HCT116 (cell line): Measurements from ENCODE around the gene NHP2. TPM values are rescaled to one million over a fixed set of nuclear protein-coding genes. Genes with fewer than 3 reads are reported as not detected.

ENCODE experiments used
- ATAC-seq: fragments of 200-7000 bp; cut with Tn5 transposase; 2 replicates; pipeline ENCODE4 v1.9.1; 2020; ENCODE audit warnings: mild to moderate bottlenecking, moderate library complexity
- BruUV-seq: library from RNA; stranded (reverse); fragments of 400-500 nt; replicated peaks from 2 replicates; lab custom pipeline; 2021; lab: Mats Ljungman, UMichigan
- CTCF ChIA-PET: fragments of 300-600 bp; sonication (Branson Sonifier 250); formaldehyde crosslinking; loops from one replicate; lab custom pipeline; 2021; ENCODE audit warnings: antibody characterized with exemption; lab: Charles Lee
- POLR2A ChIA-PET: fragments of 300-600, 350-600 bp; sonication (Branson Sonifier 250); formaldehyde crosslinking; loops from one replicate; lab custom pipeline; 2021; ENCODE audit warnings: antibody characterized with exemption; lab: Charles Lee
- RAD21 ChIA-PET, 2 experiments: fragments of 300-600 bp; sonication (Branson Sonifier 250); formaldehyde crosslinking; loops; one replicate each; lab custom pipeline; 2023; ENCODE audit warnings: low total read pairs in 2 of 2; ENCODE audit not compliant: uncharacterized antibody in 2 of 2, unreplicated experiment in 2 of 2, low non-redundant PET in 1 of 2; lab: Charles Lee
- DNase-seq: peaks from one replicate; pipeline ENCODE4 v3.0.0-alpha.2; 2010; ENCODE audit warnings: low read depth, low spot score
- H2AFZ ChIP-seq: fragments of 200-600 bp; shearing (Covaris generic), sonication (generic); 2 replicates; pipeline ENCODE4 v1.6.1; 2017; ENCODE audit warnings: low read depth, mixed run types, mixed read lengths, antibody characterized with exemption, low read length; ENCODE audit not compliant: poor library complexity, severe bottlenecking
- H3K27ac ChIP-seq: 2 replicates; pipeline ENCODE4 v1.5.1; 2012; ENCODE audit warnings: low read depth, low read length
- H3K27me3 ChIP-seq: fragments of 200-600 bp; sonication (generic); 2 replicates; pipeline ENCODE4 v1.6.1; 2016; ENCODE audit warnings: mixed run types, low read length, mixed read lengths; ENCODE audit not compliant: insufficient read depth
- H3K36me3 ChIP-seq, 2 experiments: fragments of 200-500 bp in 1 of 2; fragments of 200-600 bp in 1 of 2; sonication (Bioruptor generic) in 1 of 2; sonication (generic) in 1 of 2; 2 replicates each; pipeline versions ENCODE4 v1.5.1 to v1.6.1; 2014 to 2016; ENCODE audit warnings: low read length in 2 of 2, inconsistent platforms in 1 of 2, mixed read lengths in 1 of 2, mixed run types in 1 of 2; ENCODE audit not compliant: insufficient read depth in 2 of 2, control insufficient read depth in 1 of 2
- H3K4me1 ChIP-seq, 2 experiments: fragments of 200-600 bp in 1 of 2; sonication (generic) in 1 of 2; 2 replicates each; pipeline versions ENCODE4 v1.5.1 to v1.6.1; 2012 to 2017; ENCODE audit warnings: low read length in 2 of 2, inconsistent platforms in 1 of 2, mild to moderate bottlenecking in 1 of 2, mixed read lengths in 1 of 2, mixed run types in 1 of 2, moderate library complexity in 1 of 2; ENCODE audit not compliant: insufficient read depth in 2 of 2, control insufficient read depth in 1 of 2
- H3K4me2 ChIP-seq: fragments of 200-600 bp; sonication (generic); 2 replicates; pipeline ENCODE4 v1.6.1; 2017; ENCODE audit warnings: mixed run types, low read length, mixed read lengths
- H3K4me3 ChIP-seq, 2 experiments: fragments of 200-600 bp in 1 of 2; sonication (generic) in 1 of 2; replicated peaks in 1 of 2; 2 replicates each; pipeline ENCODE4 v1.5.1; 2011 to 2016; ENCODE audit warnings: low read length in 2 of 2, control low read depth in 1 of 2, low read depth in 1 of 2, mild to moderate bottlenecking in 1 of 2, mixed read lengths in 1 of 2, mixed run types in 1 of 2
- H3K79me2 ChIP-seq: fragments of 200-600 bp; sonication (generic); 2 replicates; pipeline ENCODE4 v1.6.1; 2017; ENCODE audit warnings: mild to moderate bottlenecking, mixed run types, low read length, moderate library complexity, mixed read lengths; ENCODE audit not compliant: insufficient read depth
- H3K9ac ChIP-seq: fragments of 200-600 bp; sonication (generic); 2 replicates; pipeline ENCODE4 v1.6.1; 2016; ENCODE audit warnings: low read length, mixed read lengths
- H3K9me2 ChIP-seq: fragments of 200-600 bp; sonication (generic), shearing (Covaris generic); 2 replicates; pipeline ENCODE4 v1.6.1; 2017; ENCODE audit warnings: mixed run types, mild to moderate bottlenecking, moderate library complexity; ENCODE audit not compliant: insufficient read depth
- H3K9me3 ChIP-seq, 2 experiments: fragments of 200-500 bp in 1 of 2; fragments of 200-600 bp in 1 of 2; sonication (Bioruptor generic) in 1 of 2; sonication (generic) in 1 of 2; 2 replicates each; pipeline ENCODE4 v1.6.1; 2014 to 2017; ENCODE audit warnings: low read length in 2 of 2, mixed read lengths in 2 of 2, inconsistent platforms in 1 of 2, low read depth in 1 of 2, mild to moderate bottlenecking in 1 of 2, mixed run types in 1 of 2, moderate library complexity in 1 of 2; ENCODE audit not compliant: control insufficient read depth in 1 of 2, insufficient read depth in 1 of 2
- H4K20me1 ChIP-seq: fragments of 200-600 bp; sonication (generic), shearing (Covaris generic); 2 replicates; pipeline ENCODE4 v1.6.1; 2017; ENCODE audit warnings: mixed run types, mild to moderate bottlenecking, moderate library complexity; ENCODE audit not compliant: insufficient read depth
- CBX3 ChIP-seq: IDR thresholded peaks from 2 replicates; pipeline ENCODE4 v1.6.1; 2012; ENCODE audit warnings: low read depth
- CEBPB ChIP-seq: IDR thresholded peaks from 2 replicates; pipeline ENCODE4 v1.6.1; 2012; ENCODE audit warnings: low read depth
- EGR1 ChIP-seq: IDR thresholded peaks from 2 replicates; pipeline ENCODE4 v1.6.1; 2012; ENCODE audit warnings: low read depth
- ELF1 ChIP-seq: IDR thresholded peaks from 2 replicates; pipeline ENCODE4 v1.6.1; 2012; ENCODE audit warnings: low read depth, borderline replicate concordance
- EZH2 ChIP-seq: fragments of 200-600 bp; sonication (generic); IDR thresholded peaks from 2 replicates; pipeline ENCODE4 v1.6.1; 2017; ENCODE audit warnings: antibody characterized with exemption, mixed run types
- EZH2phosphoT487 ChIP-seq: fragments of 200-600 bp; IDR thresholded peaks from 2 replicates; pipeline ENCODE4 v1.6.1; 2018; ENCODE audit warnings: antibody characterized with exemption, borderline replicate concordance
- POLR2A ChIP-seq: IDR thresholded peaks from 2 replicates; pipeline ENCODE4 v1.7.0; 2011; ENCODE audit warnings: borderline replicate concordance; ENCODE audit not compliant: insufficient read depth, insufficient read length; ENCODE audit errors: extremely low read depth
- RAD21 ChIP-seq: IDR thresholded peaks from 2 replicates; pipeline ENCODE4 v1.6.1; 2012; ENCODE audit warnings: low read depth, mild to moderate bottlenecking
- REST ChIP-seq: IDR thresholded peaks from 2 replicates; pipeline ENCODE4 v1.6.1; 2012; ENCODE audit warnings: low read depth
- SIN3A ChIP-seq: IDR thresholded peaks from 2 replicates; pipeline ENCODE4 v1.6.1; 2012; ENCODE audit warnings: low read depth
- SP1 ChIP-seq: IDR thresholded peaks from 2 replicates; pipeline ENCODE4 v1.6.1; 2012; ENCODE audit warnings: low read depth
- SRF ChIP-seq: IDR thresholded peaks from 2 replicates; pipeline ENCODE4 v1.6.1; 2012; ENCODE audit warnings: low read depth
- TCF7L2 ChIP-seq: IDR thresholded peaks from 2 replicates; pipeline ENCODE4 v1.7.0; 2011; ENCODE audit warnings: borderline replicate concordance, inconsistent platforms; ENCODE audit not compliant: insufficient read depth, insufficient read length; ENCODE audit errors: extremely low read depth
- YY1 ChIP-seq: IDR thresholded peaks from 2 replicates; pipeline ENCODE4 v1.6.1; 2011; ENCODE audit warnings: low read length, low read depth, moderate library complexity, mild to moderate bottlenecking; ENCODE audit not compliant: insufficient replicate concordance; ENCODE audit errors: extremely low read depth
- ZFX ChIP-seq: fragments of 450-650 bp; IDR thresholded peaks from 2 replicates; pipeline ENCODE4 v1.6.1; 2017
- ZNF274 ChIP-seq: fragments of 200-500 bp; sonication (Bioruptor generic); IDR thresholded peaks from 2 replicates; pipeline ENCODE4 v1.6.1; 2014; ENCODE audit warnings: mild to moderate bottlenecking, low read depth, low read length, inconsistent platforms
- intact Hi-C: fragments of 100-400 bp; cut with micrococcal nuclease; formaldehyde crosslinking; loops from 2 replicates; pipeline ENCODE4 v1.10.0; 2022
- total RNA-seq: library from RNA; stranded (reverse); gene quantifications from one replicate; pipeline ENCODE4 v1.2.1, GENCODE V29; 2021; ENCODE audit not compliant: unreplicated experiment
- TF ChIP-seq, protein P1 (sequence below): IDR thresholded peaks from 2 replicates; pipeline ENCODE4 v1.6.1; 2012
- TF ChIP-seq, protein P2 (sequence below), 3 experiments: fragments of 200-600 bp in 1 of 3; sonication (generic) in 1 of 3; IDR thresholded peaks in 2 of 3; conservative IDR thresholded peaks in 1 of 3; 2 replicates each; pipeline ENCODE4 v1.5.1; 2012 to 2017; ENCODE audit warnings: low read depth in 2 of 3, low read length in 2 of 3, antibody characterized with exemption in 1 of 3, borderline replicate concordance in 1 of 3, control low read depth in 1 of 3, mild to moderate bottlenecking in 1 of 3, mixed read lengths in 1 of 3, mixed run types in 1 of 3, moderate library complexity in 1 of 3; ENCODE audit not compliant: insufficient read depth in 1 of 3
- TF ChIP-seq, protein P3 (sequence below): IDR thresholded peaks from 2 replicates; pipeline ENCODE4 v1.6.1; 2012

NHP2 gene
- total RNA-seq, 1 experiment from 2014 or later: 260 TPM

GRCh38 chr5:178176791-178177190, 23.1 kb upstream of the NHP2 start:
- ATAC-seq: no peak
- Histone ChIP-seq H3K9me3 (no peaks in the 10 kb centered on the region), H3K4me1 (no peaks in the 10 kb centered on the region), H4K20me1 (no peaks in the 10 kb centered on the region), H3K27ac (no peak overlapping the region), H2AFZ (no peak overlapping the region), H3K27me3 (no peaks in the 10 kb centered on the region), H3K36me3 (no peaks in the 10 kb centered on the region), H3K9ac (no peak overlapping the region), H3K9me2 (no peaks in the 10 kb centered on the region), H3K4me2 (no peak overlapping the region), H3K79me2 (no peaks in the 10 kb centered on the region), H3K4me3 (no peak overlapping the region)
- intact Hi-C loops: no loop called here
- ChIA-PET RAD21 (no interaction called here), CTCF (no interaction called here), POLR2A (no interaction called here)
- no peak for TF ChIP-seq RAD21
- TF ChIP-seq, protein P1, sequence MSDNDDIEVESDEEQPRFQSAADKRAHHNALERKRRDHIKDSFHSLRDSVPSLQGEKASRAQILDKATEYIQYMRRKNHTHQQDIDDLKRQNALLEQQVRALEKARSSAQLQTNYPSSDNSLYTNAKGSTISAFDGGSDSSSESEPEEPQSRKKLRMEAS: no peak
- TF ChIP-seq, protein P2, sequence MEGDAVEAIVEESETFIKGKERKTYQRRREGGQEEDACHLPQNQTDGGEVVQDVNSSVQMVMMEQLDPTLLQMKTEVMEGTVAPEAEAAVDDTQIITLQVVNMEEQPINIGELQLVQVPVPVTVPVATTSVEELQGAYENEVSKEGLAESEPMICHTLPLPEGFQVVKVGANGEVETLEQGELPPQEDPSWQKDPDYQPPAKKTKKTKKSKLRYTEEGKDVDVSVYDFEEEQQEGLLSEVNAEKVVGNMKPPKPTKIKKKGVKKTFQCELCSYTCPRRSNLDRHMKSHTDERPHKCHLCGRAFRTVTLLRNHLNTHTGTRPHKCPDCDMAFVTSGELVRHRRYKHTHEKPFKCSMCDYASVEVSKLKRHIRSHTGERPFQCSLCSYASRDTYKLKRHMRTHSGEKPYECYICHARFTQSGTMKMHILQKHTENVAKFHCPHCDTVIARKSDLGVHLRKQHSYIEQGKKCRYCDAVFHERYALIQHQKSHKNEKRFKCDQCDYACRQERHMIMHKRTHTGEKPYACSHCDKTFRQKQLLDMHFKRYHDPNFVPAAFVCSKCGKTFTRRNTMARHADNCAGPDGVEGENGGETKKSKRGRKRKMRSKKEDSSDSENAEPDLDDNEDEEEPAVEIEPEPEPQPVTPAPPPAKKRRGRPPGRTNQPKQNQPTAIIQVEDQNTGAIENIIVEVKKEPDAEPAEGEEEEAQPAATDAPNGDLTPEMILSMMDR (IDR thresholded peaks at IDR 0.05 in 2 of 3, conservative IDR thresholded peaks at IDR 0.05 in 1 of 3; ENCODE audit: borderline replicate concordance in 1 of 3, insufficient read depth in 1 of 3, low read depth in 2 of 3, low read length in 2 of 3): no peak
- no peak for TF ChIP-seq EGR1
- no peak for TF ChIP-seq ZFX
- TF ChIP-seq, protein P3, sequence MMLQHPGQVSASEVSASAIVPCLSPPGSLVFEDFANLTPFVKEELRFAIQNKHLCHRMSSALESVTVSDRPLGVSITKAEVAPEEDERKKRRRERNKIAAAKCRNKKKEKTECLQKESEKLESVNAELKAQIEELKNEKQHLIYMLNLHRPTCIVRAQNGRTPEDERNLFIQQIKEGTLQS: no peak
- no peak for TF ChIP-seq POLR2A
- no peak for TF ChIP-seq EZH2phosphoT487
- no peak for TF ChIP-seq SRF
- no peak for TF ChIP-seq ELF1
- no peak for TF ChIP-seq CBX3
- no peak for TF ChIP-seq TCF7L2
- no peak for TF ChIP-seq SP1
- TF ChIP-seq EZH2: no peak
- TF ChIP-seq SIN3A: no peak
- no peak for TF ChIP-seq YY1
- no peak for TF ChIP-seq CEBPB
- no peak for TF ChIP-seq REST
- TF ChIP-seq ZNF274: no peak
- no peak for DNase-seq
- no TSS peak for BruUV-seq
